ENCODE measurements around the gene EXD3. TPM values are rescaled to one million over a fixed set of nuclear protein-coding genes. Genes with fewer than 3 reads are reported as not detected.

EXD3 gene
- total and polyA plus RNA-seq, 2 of the 13 experiments (the other 11 are each of a cell fraction or from before 2014, with no cell fraction given): 2.7 to 4.8 TPM

DNA sequence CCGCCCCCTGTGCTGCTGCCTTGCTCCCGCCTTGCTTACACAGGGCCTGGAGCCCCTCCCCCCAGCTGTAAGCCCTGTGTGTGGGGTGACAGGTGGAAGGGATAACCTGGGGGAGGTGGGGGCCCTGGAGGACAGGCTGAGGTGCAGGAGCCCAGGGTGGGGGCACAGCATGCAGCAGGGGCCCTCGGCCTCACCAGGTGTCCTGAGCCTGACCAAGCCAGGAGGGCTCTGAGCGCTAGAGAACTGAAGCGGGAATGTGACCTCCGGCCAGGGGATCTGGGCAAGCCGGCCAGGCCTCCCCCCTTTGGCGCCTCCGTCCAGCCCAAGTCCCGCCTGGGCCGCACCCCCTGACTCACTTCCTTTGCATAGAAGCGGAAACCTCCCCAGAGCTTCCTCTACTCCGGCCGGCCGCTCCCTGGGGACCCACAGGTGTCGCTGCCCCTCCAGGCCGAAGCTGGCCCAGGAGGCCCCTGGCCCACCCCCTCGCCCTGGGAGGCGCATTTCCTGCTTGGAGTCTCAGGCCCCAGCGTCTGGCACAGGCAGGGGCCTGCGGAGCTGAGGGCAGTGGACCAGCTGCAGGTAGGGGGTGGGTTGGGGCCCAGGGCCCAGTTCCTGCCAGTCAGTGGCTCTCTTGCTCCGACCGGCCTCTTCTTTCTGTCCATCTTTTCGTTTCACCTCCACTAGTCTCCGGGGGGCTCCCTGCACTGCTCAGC is 145.5 kb downstream of the EXD3 start, which contains the start of gene TOR4A (continued):
- TF ChIP-seq ZNF451 (CRISPR knock-in tag; IDR thresholded peaks at IDR 0.05) (peak; percentile 55; the same call in 1 of the 2 replicates), SPEN (CRISPR knock-in tag; IDR thresholded peaks at IDR 0.05; ENCODE audit: low read depth) (peak; percentile 90), TOE1 (CRISPR knock-in tag; IDR thresholded peaks at IDR 0.05) (no peak), ZFP41 (CRISPR knock-in tag; IDR thresholded peaks at IDR 0.05; ENCODE audit: borderline replicate concordance) (no peak), ZNF629 (CRISPR knock-in tag; conservative IDR thresholded peaks at IDR 0.05) (no peak), SIN3A (IDR thresholded peaks at IDR 0.05; ENCODE audit: borderline replicate concordance, low read depth, low read length) (peak; percentile 91; the same call in 1 of the 2 replicates), MTA1 (CRISPR knock-in tag; IDR thresholded peaks at IDR 0.05; ENCODE audit: borderline replicate concordance) (peak; percentile 41; the same call in 1 of the 2 replicates), PTBP1 (IDR thresholded peaks at IDR 0.05; ENCODE audit: low read depth, low read length, poor library complexity, severe bottlenecking) (peak; percentile 35), NONO (IDR thresholded peaks at IDR 0.05) (no peak), NONO (CRISPR knock-in tag; conservative IDR thresholded peaks at IDR 0.05) (peak; percentile 76; the same call in 1 of the 2 replicates), ZSCAN20 (CRISPR knock-in tag; IDR thresholded peaks at IDR 0.05; ENCODE audit: borderline replicate concordance) (peak; percentile 21), KAT7 (CRISPR knock-in tag; IDR thresholded peaks at IDR 0.05; ENCODE audit: borderline replicate concordance) (peak; percentile 68; the same call in 1 of the 2 replicates), ZNF616 (CRISPR knock-in tag; IDR thresholded peaks at IDR 0.05; ENCODE audit: low read depth) (no peak), ZNF746 (CRISPR knock-in tag; IDR thresholded peaks at IDR 0.05) (peak; percentile 29; the same call in 1 of the 2 replicates), FOXM1 (CRISPR knock-in tag; IDR thresholded peaks at IDR 0.05) (no peak)
- TF ChIP-seq, protein P1, sequence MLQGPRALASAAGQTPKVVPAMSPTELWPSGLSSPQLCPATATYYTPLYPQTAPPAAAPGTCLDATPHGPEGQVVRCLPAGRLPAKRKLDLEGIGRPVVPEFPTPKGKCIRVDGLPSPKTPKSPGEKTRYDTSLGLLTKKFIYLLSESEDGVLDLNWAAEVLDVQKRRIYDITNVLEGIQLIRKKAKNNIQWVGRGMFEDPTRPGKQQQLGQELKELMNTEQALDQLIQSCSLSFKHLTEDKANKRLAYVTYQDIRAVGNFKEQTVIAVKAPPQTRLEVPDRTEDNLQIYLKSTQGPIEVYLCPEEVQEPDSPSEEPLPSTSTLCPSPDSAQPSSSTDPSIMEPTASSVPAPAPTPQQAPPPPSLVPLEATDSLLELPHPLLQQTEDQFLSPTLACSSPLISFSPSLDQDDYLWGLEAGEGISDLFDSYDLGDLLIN (CRISPR knock-in tag; IDR thresholded peaks at IDR 0.05; ENCODE audit: borderline replicate concordance): 0 out of 2 replicates have a peak, but pooled peaks have one; percentile 11
- TF ChIP-seq, protein P2, sequence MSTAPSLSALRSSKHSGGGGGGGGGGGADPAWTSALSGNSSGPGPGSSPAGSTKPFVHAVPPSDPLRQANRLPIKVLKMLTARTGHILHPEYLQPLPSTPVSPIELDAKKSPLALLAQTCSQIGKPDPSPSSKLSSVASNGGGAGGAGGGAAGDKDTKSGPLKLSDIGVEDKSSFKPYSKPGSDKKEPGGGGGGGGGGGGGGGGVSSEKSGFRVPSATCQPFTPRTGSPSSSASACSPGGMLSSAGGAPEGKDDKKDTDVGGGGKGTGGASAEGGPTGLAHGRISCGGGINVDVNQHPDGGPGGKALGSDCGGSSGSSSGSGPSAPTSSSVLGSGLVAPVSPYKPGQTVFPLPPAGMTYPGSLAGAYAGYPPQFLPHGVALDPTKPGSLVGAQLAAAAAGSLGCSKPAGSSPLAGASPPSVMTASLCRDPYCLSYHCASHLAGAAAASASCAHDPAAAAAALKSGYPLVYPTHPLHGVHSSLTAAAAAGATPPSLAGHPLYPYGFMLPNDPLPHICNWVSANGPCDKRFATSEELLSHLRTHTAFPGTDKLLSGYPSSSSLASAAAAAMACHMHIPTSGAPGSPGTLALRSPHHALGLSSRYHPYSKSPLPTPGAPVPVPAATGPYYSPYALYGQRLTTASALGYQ (CRISPR knock-in tag; IDR thresholded peaks at IDR 0.05): peak; percentile 51; the same call in 1 of the 2 replicates
- TF ChIP-seq, protein P3, sequence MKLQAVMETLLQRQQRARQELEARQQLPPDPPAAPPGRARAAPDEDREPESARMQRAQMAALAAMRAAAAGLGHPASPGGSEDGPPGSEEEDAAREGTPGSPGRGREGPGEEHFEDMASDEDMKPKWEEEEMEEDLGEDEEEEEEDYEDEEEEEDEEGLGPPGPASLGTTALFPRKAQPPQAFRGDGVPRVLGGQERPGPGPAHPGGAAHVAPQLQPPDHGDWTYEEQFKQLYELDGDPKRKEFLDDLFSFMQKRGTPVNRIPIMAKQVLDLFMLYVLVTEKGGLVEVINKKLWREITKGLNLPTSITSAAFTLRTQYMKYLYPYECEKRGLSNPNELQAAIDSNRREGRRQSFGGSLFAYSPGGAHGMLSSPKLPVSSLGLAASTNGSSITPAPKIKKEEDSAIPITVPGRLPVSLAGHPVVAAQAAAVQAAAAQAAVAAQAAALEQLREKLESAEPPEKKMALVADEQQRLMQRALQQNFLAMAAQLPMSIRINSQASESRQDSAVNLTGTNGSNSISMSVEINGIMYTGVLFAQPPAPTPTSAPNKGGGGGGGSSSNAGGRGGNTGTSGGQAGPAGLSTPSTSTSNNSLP (IDR thresholded peaks at IDR 0.05; ENCODE audit: low read depth, low read length): no peak
- TF ChIP-seq, protein P4, sequence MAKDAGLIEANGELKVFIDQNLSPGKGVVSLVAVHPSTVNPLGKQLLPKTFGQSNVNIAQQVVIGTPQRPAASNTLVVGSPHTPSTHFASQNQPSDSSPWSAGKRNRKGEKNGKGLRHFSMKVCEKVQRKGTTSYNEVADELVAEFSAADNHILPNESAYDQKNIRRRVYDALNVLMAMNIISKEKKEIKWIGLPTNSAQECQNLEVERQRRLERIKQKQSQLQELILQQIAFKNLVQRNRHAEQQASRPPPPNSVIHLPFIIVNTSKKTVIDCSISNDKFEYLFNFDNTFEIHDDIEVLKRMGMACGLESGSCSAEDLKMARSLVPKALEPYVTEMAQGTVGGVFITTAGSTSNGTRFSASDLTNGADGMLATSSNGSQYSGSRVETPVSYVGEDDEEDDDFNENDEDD (CRISPR knock-in tag; IDR thresholded peaks at IDR 0.05; ENCODE audit: borderline replicate concordance): peak; percentile 73; the same call in 1 of the 2 replicates
- TF ChIP-seq, protein P5, sequence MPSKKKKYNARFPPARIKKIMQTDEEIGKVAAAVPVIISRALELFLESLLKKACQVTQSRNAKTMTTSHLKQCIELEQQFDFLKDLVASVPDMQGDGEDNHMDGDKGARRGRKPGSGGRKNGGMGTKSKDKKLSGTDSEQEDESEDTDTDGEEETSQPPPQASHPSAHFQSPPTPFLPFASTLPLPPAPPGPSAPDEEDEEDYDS (CRISPR knock-in tag; IDR thresholded peaks at IDR 0.05): peak; percentile 81
- TF ChIP-seq, protein P6, sequence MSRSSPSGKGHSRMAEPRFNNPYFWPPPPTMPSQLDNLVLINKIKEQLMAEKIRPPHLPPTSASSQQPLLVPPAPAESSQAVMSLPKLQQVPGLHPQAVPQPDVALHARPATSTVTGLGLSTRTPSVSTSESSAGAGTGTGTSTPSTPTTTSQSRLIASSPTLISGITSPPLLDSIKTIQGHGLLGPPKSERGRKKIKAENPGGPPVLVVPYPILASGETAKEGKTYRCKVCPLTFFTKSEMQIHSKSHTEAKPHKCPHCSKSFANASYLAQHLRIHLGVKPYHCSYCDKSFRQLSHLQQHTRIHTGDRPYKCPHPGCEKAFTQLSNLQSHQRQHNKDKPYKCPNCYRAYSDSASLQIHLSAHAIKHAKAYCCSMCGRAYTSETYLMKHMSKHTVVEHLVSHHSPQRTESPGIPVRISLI (CRISPR knock-in tag; IDR thresholded peaks at IDR 0.05; ENCODE audit: borderline replicate concordance): no peak
